ENCODE data around the gene ZFC3H1. TPM values are rescaled to one million over a fixed set of nuclear protein-coding genes. Genes with fewer than 3 reads are reported as not detected.

Gene ZFC3H1
- total RNA-seq, 1 donor from 2014 or later: 51.7 TPM

DNA sequence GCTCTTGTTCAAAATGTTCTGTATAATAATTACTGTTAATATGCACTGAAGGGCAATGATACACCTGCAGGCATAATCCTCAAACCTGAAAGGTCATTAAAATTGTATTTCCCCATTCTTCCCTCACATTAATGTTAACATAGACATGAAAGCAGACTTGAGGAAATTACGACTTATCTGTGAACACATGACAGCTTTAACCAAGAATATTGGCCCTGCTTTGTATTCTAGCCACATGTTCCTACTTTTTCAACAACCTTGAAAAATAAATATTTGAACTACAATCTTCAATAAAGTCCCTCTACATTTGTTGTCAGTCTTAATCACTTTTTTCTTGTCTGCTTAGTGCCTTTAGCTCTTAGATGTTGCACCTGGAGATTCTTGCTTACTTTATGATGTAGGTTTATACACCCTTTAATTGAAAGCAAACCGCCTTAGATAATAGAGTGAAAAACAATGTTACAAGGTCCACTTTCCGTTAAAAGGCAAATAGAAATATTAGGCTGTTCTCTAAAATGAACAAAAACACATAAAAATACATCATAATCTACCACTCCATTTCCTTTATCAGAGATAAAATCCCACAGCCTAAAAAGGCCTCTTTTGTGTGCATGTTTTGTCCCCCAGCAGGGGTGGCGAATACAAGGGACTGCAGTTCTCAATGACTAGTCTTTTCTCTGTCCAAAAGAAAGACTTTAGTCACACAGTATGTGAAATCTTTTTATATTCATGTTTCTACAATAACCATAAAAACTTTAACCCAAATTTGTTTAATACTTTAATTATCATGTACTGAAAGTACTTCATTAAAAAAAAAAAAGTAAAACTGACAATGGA is 55.9 kb downstream of the ZFC3H1 start:
- Histone ChIP-seq H3K27me3 (ENCODE audit: insufficient read depth, low read length) (no peaks in the 10 kb centered on the region), H4K20me1 (ENCODE audit: insufficient read depth, low read length) (peaks cover 4% of the 10 kb centered on the region), H3K79me2 (ENCODE audit: insufficient read depth, low read length) (no peaks in the 10 kb centered on the region), H3K9me3 (ENCODE audit: insufficient read depth, low read depth, low read length) (no peaks in the 10 kb centered on the region), H3K4me3 (ENCODE audit: insufficient read depth, low read depth, low read length) (no peak overlapping the region), H3K9ac (ENCODE audit: low read length) (no peak overlapping the region), H3K4me1 (ENCODE audit: insufficient read depth, low read length) (no peaks in the 10 kb centered on the region), H3K36me3 (ENCODE audit: insufficient read depth, low read length) (peaks cover 66% of the 10 kb centered on the region), H3K4me2 (ENCODE audit: low read length) (no peak overlapping the region), H3K27ac (ENCODE audit: low read depth, low read length) (no peak overlapping the region), H2AFZ (ENCODE audit: low read depth, low read length) (no peak overlapping the region)
- TF ChIP-seq, protein P1, sequence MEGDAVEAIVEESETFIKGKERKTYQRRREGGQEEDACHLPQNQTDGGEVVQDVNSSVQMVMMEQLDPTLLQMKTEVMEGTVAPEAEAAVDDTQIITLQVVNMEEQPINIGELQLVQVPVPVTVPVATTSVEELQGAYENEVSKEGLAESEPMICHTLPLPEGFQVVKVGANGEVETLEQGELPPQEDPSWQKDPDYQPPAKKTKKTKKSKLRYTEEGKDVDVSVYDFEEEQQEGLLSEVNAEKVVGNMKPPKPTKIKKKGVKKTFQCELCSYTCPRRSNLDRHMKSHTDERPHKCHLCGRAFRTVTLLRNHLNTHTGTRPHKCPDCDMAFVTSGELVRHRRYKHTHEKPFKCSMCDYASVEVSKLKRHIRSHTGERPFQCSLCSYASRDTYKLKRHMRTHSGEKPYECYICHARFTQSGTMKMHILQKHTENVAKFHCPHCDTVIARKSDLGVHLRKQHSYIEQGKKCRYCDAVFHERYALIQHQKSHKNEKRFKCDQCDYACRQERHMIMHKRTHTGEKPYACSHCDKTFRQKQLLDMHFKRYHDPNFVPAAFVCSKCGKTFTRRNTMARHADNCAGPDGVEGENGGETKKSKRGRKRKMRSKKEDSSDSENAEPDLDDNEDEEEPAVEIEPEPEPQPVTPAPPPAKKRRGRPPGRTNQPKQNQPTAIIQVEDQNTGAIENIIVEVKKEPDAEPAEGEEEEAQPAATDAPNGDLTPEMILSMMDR (IDR thresholded peaks at IDR 0.05; ENCODE audit: insufficient read depth, low read depth, low read length): no peak
- Mint-ChIP-seq H3K36me3 (ENCODE audit: low read depth, unreplicated experiment) (peaks cover 10% of the 10 kb centered on the region), H3K4me1 (ENCODE audit: low read depth, unreplicated experiment) (no peaks in the 10 kb centered on the region), H3K9me3 (ENCODE audit: unreplicated experiment) (no peaks in the 10 kb centered on the region), H3K27ac (ENCODE audit: unreplicated experiment) (no peak overlapping the region), H3K27me3 (ENCODE audit: low read depth, unreplicated experiment) (no peaks in the 10 kb centered on the region), H3K4me3 (ENCODE audit: unreplicated experiment) (no peak overlapping the region)
- peak; percentile 23 for FAIRE-seq
- DNase-seq (ENCODE audit: low read depth): no peak

- Histone ChIP-seq H3K36me3 (ENCODE audit: insufficient read depth, low read length) (peaks cover 44% of the 10 kb centered on the region), H3K27ac (ENCODE audit: low read depth, low read length) (no peak overlapping the region), H3K79me2 (ENCODE audit: insufficient read depth, low read length) (no peaks in the 10 kb centered on the region), H3K27me3 (ENCODE audit: insufficient read depth, low read length) (no peaks in the 10 kb centered on the region), H2AFZ (ENCODE audit: low read depth, low read length) (no peak overlapping the region), H3K4me3 (ENCODE audit: insufficient read depth, low read depth, low read length) (no peak overlapping the region), H3K9me3 (ENCODE audit: insufficient read depth, low read depth, low read length) (no peaks in the 10 kb centered on the region), H3K9ac (ENCODE audit: low read length) (no peak overlapping the region), H4K20me1 (ENCODE audit: insufficient read depth, low read length) (peaks cover 4% of the 10 kb centered on the region), H3K4me1 (ENCODE audit: insufficient read depth, low read length) (no peaks in the 10 kb centered on the region), H3K4me2 (ENCODE audit: low read length) (no peak overlapping the region)
- Mint-ChIP-seq H3K36me3 (ENCODE audit: low read depth, unreplicated experiment) (peaks cover 5% of the 10 kb centered on the region), H3K27ac (ENCODE audit: unreplicated experiment) (no peak overlapping the region), H3K27me3 (ENCODE audit: low read depth, unreplicated experiment) (no peaks in the 10 kb centered on the region), H3K4me1 (ENCODE audit: low read depth, unreplicated experiment) (peaks cover 5% of the 10 kb centered on the region), H3K4me3 (ENCODE audit: unreplicated experiment) (no peak overlapping the region), H3K9me3 (ENCODE audit: unreplicated experiment) (no peaks in the 10 kb centered on the region)
- DNase-seq (ENCODE audit: low read depth): no peak
- FAIRE-seq: no peak
- no peak for TF ChIP-seq EZH2 (IDR thresholded peaks at IDR 0.05; ENCODE audit: insufficient read depth, low read length)
- TF ChIP-seq, protein P1 (IDR thresholded peaks at IDR 0.05; ENCODE audit: insufficient read depth, low read depth, low read length): no peak
Measured at GRCh38 chr12:71605039-71605438, 58.6 kb downstream of the ZFC3H1 start.
